ENCODE results near the gene SLC16A8. TPM values are rescaled to one million over a fixed set of nuclear protein-coding genes. Genes with fewer than 3 reads are reported as not detected.
"Not testable (repeated sequence)": the region's sequence is repeated elsewhere in the genome, so short reads cannot be mapped to it uniquely, and the experiment has no call there.

Gene SLC16A8
- total RNA-seq, 1 donor from 2014 or later: 0.20 TPM

DNA sequence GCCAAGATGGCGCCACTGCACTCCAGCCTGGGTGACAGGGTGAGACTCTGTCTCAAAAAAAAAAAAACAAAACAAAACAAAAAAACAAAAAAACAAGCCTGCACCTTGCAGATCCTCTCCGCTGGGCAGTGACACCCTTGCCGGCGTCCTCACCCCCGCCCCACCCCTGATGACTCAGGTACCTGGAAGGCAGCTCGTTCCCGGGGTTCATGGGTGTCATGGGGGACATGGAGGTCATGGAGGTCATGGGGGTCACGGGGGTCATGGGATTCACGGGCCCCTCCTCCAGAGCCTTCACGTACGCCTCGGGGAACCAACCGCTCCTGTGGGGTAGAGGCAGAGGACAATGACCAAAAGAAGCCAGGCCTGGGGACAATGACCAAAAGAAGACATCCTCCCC is 3.0 kb upstream of the SLC16A8 start:
- no peak for DNase-seq (ENCODE audit: low read depth in 2 of 2)

DNA sequence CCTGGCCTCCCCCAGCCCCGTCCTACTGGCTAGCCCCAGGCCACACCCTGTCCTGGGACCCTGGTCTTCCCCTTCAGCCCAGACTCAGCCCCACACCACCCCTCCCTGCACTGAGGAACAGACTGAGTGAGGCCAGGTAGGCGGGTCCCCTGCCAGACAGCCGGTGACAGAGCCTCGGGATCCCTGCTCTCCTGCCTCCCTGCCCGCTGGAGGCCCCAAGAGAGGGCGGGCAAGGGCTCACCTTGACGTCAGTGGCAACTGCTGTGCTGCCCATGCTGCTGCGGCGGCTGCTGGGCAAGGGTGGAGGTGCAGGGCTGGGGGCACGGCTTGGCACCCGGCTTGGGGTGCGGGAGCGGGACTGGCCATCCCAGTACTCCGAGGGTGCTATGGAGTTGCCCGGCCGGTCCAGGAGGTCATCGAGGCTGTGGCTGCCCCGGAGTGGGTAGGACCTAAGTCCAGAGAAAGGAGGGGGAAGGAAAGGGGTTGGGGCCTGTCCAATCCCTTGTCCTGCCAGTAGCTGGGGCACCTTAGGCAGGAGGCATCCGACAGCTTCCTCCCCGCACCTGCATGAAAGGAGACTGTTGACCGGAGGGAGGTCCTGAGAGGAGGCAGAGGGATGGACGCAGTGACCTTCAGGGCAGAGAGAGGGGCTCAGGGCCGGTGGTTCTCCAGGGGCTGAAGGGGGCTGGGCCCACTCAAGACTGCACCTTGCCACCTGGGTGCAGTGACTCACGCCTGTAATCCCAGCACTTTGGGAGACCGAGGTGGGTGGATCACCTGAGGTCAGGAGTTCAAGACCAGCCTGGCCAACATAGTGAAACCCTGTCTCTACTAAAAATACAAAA is 2.2 kb upstream of the SLC16A8 start:
- DNase-seq (ENCODE audit: low read depth in 2 of 2): no peak

DNA sequence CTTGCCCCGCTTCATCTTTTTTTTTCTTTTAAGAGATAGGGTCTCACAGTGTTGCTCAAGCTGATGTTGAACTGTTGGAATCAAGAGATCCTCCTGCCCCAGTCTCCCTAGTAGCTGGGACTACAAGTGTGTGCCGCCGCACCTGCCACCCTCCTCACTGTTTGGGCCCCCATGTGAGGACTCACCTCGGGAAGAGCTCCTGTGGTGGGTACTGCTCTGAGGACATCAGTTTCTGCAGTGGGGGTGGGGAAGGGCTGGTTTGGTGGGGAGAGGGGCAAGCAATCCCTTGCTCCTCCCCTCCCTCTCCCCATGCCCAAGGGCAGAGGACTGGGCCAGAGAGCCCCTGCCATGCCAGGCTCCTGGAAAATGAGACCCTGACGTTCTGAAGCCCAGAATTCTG is 1.5 kb upstream of the SLC16A8 start:
- no peak for DNase-seq (ENCODE audit: low read depth in 2 of 2)

DNA sequence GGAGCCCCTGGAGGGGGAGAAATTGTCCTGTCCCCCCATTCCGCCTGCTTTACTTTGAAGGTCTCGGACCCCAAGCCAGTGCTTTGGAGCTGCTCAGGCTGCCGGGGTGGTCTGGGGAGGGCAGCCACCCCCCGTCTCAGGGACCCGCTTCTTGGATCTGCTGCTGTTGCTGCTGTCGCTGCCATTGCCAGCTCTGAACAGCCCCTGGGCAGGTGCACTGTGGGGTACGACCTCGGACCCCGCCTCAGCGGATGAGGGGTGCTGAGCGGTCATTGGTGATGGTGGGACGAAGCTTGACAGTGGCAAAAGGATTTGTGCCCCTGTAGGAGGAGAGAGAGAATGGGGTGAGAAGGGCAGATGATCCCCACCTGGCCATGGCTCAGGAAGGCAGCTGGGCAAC is 1.1 kb upstream of the SLC16A8 start:
- DNase-seq (ENCODE audit: low read depth in 2 of 2): no peak

DNA sequence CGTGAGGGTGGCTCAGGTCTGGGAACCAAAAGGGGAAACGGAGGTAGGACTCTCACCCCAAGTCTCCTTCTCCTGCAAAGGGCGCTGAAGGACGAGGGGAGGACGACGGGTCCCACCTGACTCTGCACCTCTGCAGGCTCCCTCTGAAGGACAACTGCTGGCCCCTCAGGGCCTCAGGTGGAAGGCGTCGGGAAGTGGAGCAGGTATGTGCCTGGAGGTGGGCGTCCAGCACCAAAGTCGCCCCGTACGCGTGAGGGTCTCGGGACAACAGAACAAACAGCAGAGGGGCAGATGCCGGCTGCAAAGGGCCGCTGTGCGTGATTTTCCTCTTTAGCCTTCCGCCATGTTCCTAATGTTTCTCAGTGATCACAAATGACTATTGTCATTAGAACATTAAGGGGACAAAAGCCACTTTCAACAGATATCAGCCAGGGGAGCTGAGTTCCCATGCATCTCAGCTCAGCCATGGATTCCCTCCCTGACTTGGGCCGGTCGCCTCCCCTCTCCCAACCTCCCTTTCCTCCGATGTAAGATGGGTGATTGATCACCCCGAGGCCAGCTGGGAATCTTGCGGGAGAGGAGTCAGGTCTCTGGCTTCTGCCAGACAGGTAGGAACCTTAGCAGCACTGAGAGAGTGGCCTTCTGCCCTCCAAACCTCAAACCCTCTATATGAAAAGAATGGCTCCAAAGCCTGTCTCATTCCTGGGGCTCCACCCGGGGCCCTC is 836 bp downstream of the SLC16A8 start:
- DNase-seq (ENCODE audit: low read depth in 2 of 2): no peak

DNA sequence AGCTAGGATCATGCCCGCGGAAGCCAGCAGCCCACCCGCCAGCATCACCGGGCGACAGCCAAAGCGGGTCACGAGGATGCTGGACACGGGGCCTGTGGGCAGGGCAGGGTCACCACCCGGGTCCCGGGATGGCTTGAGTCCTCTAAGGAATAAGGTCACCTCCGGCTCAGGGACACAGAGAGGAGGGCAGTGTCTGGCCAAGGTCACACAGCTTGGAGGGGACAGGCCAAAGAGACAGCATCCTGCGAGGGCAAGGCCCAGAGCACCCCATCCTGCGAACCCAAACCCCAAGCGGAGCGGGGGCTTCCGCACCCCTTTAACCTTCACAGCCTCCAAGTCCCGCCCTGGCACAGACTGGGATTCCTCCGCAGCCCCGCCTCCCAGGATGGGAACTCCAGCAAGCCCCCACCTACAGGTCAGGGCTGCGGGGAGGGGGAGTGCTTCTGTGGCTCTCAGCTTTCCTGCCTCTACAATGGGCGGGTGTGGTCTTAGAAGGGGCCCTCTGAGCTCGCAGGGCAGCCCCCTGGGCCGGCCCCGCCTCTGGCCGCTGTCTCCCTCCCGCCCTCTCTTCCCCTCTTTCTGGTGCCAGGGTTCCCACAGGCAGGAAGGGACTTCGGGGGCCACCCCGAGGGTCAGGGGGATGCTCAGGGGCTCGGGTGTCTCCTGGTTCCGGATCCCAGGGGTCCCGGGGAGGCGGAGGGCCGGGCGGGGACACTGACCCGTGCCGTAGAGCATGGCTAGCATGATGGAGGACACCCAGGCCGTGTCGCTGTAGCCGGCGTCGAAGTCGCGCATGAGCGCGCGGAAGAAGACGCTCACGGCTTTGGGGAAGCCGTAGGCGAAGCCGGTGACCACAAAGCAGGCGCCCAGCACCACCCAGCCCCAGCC is 1.8 kb downstream of the SLC16A8 start:
- no peak for DNase-seq (ENCODE audit: low read depth in 2 of 2)

DNA sequence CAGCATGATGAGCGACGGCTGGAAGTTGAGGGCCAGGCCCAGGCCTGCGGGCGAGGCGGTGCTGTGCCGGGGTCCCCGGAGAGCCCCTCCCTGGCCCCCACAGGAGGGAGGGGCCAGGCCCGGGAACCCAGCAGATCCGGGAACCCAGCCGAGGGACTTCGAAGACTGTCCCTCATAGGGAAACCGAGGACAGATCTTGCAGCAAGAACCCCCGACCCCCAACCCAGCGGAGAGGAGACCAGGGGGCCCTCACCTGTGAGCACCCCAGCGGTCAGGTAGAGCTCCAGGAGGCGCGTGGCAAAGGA is 2.4 kb downstream of the SLC16A8 start:
- DNase-seq (ENCODE audit: low read depth in 2 of 2): no peak

DNA sequence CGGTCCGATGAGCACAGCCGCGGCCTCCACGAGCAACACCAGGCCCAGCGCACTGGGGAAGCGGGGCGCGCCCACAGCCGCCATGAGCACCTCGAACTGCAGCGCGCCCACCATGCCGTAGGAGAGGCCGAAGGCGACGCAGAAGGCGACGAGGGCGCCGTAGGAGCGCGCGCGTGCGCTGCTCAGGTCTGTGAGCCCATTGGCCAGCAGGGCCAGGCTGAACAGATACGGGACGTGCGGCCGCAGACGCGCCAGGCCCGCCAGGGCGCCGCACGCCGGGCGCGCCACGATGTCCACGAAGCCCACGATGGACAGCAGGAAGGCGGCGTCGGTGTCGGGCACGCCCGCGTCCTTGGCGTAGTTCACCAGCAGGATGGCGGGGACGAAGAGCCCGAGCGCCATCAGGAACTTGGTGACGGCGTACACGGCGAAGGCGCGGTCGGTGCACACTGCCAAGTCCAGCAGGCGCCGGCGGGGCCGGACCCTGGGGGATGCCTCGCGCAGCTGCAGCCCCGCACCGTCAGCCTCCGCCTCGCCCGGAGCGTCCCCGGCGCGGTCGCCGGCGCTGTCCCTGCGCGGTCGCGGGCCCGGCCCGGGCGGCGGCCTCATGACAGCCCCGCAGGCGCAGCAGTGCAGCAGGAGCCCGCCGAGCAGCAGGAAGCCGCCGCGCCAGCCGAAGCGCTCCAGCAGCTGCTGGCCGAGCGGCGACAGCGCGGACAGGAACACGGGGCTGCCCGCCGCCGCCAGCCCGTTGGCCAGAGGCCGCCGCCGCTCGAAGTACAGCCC is 2.9 kb downstream of the SLC16A8 start:
- DNase-seq (ENCODE audit: low read depth in 2 of 2): peak; percentile 47 to 66

DNA sequence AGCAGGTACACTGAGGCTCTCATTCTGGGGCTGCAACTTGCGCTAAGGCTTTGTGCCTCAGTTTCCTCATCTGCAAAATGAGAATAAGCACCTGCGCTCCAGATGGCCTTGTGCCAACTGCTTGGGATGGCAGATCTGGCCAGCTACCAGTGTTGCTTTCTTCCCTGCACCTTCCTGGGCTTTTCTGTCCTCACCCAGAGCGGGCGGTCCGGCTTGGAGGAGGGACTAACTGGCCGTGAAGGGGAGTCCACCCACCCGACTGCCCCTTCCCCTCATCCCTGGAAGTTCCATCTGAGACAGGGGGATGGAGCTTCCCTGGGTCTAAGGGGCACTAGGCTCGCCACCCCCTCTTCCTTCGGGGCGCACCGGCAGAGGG is 3.5 kb downstream of the SLC16A8 start:
- no peak for DNase-seq (ENCODE audit: low read depth in 2 of 2)

DNA sequence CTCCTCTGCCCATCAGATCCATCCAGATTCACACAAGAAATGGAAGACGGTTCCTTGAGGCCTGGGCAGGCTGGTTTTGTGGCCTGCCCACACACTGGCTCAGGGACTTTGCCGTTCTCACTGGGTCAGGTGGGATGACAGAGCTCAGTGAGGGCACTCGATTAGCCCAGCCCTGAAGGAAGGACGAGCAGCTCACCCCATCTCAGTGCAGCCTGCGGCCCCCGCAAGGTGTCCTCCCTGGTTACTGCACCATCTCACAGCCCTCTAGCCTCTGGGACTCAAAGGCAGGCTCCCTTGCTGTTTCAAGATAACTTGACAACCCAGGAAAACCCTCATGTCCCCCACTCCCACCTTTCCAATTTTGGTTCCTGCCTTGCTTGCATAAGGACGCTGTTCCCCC is 4.2 kb downstream of the SLC16A8 start:
- no peak for DNase-seq (ENCODE audit: low read depth in 2 of 2)

DNA sequence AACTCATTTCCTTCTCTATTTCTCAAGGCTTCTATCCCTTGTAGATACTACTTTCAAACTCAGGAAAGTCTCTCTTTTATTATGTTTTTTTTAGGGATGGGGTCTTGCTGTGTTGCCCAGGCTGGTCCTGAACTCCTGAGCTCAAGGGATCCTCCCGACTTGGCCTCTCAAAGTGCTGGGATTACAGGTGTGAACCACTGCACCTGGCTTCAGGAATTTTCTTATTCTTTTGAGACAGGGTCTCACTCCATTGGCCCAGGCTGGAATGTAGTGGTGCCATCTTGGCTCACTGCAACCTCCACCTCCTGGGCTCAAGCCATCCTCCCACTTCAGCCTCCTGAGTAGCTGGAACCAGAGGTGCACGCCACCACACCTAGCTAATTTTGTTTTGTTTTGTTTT is 4.8 kb downstream of the SLC16A8 start:
- DNase-seq (ENCODE audit: low read depth in 2 of 2): not testable (repeated sequence)

DNA sequence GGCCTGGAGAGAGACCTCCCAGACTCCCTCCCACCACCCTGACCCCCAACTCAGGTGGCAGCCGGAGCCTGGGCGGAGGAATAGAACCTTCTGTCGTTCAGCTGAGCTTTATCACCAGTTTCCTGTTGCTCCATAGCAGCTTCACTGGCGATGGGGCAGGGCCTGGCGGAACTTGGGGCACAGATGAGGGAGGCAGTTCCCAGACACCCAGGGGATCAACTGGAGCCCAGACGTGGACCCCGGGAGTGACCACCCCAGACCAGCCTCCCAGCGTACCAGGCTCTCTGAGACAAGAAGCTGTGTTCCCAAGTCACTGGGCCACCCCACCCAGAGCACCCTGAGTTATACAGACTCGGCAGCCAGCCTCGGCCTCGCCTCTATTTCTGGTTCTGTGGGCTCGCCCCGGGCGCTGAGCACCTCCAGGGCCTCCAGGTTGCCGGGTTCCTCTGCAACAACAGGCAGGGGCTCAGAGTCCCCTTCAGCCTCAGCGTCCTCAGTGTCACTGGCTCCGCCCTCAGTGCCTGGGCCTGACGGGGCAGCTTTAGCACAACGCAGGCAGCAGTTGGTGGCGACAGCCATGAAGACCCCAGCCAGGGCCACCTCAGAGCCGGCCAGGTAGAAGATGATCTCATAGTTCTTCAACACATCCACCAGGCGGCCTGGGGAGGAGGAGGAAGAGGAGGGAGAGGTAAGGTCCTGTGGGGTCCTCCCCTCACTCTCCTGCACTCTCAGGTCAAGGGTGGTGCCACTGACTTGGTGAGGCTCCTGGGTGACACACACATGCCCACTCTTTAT is 5.7 kb downstream of the SLC16A8 start:
- DNase-seq (ENCODE audit: low read depth in 2 of 2): no peak

DNA sequence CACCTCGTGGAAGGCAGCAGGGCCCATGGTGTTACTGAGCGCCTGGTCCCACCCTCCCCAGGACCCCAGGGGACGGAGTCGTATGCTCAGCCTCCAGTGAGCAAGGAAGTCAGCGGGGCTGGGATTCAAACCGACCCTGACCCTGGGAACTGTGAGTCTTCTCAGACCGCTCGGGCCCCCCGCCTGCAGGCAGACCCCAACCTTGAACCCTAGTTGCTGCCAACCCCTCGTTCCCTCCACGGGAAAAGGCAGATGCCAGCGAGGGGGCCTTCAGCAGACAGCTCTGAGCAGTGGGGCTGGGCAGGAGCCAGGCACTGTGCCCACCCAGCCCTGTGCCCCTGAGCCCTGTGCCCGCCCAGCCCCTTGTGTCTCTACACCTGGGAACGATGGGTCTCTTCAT is 6.4 kb downstream of the SLC16A8 start:
- no peak for DNase-seq (ENCODE audit: low read depth in 2 of 2)

DNA sequence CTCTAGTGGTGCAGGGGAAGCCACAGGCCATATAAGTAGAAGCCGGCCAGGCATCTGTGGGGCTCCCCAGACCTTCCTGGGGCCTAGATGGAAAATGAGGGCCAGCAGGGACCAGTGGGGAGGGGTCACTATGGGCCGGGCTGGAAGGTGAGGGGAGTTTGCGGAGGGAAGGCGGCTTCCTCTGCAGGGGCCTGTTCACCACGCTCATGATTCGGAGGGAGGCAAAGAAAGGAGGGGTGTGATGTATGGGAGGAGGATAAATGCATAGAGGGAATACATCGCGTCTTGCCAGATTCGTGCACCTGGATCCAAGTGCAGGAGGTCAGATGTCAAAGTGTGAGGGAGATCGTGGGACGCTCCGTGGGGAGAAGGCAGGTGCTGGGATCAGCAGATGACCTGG is 6.9 kb downstream of the SLC16A8 start:
- DNase-seq (ENCODE audit: low read depth in 2 of 2): no peak

DNA sequence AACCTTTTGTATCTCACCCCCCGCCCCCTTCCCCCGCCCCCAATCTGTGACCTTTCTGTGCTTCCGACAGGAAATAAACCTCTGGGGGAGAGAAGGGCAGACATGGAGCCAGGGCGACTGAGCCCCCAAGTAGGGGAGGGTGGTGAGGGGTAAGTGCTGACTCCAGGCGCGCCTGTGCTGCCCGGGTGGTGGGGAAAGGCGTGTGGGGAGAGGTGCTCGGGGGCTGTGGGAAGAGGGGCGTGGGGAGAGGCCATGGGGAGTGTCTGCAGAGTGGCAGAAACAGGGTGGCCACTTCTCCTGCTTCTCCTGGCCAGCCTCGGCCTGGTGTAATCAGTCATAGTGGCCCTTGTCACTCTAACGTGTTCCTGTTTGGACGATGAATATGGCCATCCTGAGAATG is 8.0 kb downstream of the SLC16A8 start:
- no peak for DNase-seq (ENCODE audit: low read depth in 2 of 2)

DNA sequence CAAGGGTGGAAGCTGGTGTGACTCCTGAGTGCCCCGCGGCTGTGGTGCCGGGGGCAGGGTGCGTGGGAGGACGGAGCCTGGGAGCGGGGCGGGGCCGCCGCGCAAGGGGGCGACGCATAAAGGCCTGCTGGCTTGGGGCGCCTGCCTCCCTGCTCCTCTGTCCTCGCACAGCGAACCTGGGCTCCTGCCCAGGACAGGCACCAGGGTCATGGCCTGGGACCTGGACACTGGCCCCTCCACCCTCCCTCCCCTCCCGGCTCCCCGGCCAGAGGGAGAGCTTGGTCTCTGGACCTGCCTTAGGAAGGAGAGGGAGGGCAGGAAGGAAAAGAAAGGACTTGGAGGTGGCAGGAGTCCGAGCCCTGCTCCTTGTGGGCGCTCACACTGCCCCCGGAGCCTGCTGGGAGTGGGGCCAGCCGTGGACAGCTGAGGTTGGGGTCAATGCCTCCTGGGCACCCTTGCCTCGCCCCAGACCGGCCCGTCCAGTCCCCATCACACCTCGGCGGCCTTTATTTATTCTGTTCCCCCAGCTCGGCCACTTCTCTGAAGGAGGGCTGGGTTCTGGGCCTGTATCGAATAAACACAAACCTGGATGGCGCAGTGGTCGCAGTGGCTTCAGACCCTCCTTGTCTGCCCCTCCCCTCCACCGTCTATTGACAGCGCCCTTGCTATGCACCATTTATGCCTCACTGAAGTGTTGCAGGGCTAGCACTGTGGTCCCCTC is 8.7 kb downstream of the SLC16A8 start:
- DNase-seq (ENCODE audit: low read depth in 2 of 2): no peak

DNA sequence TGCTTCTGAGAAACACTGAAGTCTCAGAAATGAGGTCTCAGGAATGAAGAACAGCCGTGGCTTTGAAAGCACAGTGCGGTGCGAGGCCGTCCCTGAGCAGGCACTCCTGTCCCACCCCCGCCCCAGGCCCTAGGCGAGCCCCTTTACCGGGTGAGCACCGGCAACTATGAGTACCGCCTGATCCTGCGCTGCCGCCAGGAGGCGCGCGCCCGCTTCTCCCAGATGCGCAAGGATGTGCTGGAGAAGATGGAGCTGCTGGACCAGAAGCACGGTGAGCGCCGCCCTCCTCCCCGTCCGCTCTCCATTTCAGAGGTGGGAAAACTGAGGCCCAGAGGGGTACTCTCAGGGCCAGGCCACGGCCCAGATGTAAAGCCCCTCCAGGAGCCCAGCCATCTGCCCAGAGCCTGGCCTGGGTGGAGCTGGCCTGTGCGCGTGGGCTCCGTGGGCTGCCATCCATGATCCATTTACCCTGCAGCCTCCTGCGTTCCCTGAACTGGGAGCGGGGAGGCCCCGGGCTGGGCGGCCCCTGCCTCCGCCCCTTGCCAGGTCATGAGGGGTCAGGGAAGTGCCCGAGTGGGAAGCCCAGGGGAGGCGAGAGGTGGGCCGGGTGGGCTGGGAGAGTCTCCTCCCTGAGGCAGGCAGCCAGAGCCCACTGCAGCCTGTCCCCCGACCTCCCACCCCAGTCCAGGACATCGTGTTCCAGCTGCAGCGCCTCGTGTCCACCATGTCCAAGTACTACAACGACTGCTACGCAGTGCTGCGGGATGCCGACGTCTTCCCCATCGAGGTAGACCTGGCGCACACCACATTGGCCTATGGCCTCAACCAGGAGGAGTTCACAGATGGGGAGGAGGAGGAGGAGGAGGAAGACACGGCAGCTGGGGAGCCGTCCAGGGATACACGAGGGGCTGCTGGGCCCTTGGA is 9.5 kb downstream of the SLC16A8 start:
- peak in 1 of 2 donors; percentile 63 for DNase-seq (ENCODE audit: low read depth in 2 of 2)

DNA sequence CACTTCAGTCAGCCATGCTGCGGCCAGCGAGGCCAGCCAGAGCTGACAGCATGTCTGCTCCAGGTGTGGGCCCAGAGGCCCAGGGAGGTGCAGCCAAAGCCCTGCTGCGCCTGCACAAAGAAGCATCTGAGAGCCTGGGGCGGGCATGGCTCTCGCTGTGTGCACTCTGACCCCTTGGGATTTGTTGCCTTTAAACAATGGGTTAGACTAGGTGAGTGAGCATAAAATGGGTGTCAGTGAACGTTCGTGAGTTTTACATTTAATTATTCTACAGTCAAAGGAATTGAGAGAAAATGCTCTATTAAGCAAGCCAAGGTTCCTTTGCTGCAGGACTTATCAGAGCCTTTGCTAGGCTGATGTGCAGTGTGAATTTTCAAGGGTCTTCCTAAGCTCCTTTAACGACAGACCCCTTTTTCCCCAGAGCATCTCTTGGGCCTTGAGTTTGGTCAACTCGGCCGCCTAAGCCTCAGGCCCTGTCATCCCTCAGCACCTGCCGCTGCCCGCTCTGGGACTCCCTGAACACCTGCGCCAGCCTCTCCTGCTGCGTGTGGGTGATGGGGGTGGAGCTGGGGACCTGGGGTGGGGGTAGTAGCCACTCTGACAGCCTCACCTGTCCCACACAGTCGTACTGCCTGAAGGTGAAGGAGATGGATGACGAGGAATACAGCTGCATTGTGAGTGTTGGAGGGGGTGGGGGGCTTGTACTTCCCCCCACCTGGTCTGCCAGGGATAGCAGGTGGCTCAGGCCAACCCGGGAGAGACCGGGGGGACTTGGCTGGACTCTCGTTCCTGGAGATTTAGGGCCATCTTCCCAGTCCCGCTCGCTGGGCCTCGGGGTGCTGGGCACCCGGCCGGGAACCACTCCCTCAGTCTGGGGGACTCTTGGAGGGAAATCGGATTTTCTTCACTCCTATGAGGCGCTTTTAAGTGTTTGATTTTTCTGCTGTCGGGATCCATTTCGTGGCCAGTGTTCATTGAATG is 10.5 kb downstream of the SLC16A8 start:
- no peak for DNase-seq (ENCODE audit: low read depth in 2 of 2)
